ENCODE data around the gene FMC1. TPM values are rescaled to one million over a fixed set of nuclear protein-coding genes. Genes with fewer than 3 reads are reported as not detected.

FMC1 gene, protein sequence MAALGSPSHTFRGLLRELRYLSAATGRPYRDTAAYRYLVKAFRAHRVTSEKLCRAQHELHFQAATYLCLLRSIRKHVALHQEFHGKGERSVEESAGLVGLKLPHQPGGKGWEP
- 3.1 and 9.2 TPM in 2 replicates for total RNA-seq

DNA sequence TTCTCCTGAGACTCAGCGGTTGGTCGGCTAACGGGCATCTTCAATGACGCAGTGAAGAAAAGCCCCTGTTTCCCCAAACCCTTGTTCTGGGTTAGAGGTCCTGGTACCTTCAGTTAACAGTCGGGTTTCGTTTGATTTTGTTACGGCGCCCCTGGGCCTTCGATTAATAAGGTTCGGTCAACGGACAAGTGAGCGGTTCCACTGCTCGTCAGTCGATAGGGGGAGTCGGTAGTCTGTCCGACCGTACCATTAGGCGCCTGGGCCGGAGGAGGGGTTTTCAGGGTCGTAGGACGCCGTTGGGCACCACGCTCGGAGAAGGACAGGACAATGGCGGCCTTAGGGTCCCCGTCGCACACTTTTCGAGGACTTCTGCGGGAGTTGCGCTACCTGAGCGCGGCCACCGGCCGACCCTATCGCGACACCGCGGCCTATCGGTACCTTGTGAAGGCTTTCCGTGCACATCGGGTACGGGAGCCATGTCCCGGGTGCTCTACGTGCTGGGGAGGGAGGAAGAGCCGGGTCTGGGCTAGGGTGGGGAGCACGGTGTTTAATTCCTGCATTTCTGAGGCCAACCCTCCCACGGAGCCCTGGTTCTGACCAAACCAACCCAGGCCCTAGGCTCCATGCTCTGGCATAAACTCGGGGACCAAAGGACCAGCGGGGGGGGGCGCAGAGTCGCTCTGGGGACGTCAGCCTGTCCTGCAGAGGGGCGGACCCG lies at the start of gene FMC1:
Gene FMC1, plus strand, starts transcription at position 280 of the 718 bp plus-strand sequence. Its CDS starts 48 bp downstream, at position 328.

DNA sequence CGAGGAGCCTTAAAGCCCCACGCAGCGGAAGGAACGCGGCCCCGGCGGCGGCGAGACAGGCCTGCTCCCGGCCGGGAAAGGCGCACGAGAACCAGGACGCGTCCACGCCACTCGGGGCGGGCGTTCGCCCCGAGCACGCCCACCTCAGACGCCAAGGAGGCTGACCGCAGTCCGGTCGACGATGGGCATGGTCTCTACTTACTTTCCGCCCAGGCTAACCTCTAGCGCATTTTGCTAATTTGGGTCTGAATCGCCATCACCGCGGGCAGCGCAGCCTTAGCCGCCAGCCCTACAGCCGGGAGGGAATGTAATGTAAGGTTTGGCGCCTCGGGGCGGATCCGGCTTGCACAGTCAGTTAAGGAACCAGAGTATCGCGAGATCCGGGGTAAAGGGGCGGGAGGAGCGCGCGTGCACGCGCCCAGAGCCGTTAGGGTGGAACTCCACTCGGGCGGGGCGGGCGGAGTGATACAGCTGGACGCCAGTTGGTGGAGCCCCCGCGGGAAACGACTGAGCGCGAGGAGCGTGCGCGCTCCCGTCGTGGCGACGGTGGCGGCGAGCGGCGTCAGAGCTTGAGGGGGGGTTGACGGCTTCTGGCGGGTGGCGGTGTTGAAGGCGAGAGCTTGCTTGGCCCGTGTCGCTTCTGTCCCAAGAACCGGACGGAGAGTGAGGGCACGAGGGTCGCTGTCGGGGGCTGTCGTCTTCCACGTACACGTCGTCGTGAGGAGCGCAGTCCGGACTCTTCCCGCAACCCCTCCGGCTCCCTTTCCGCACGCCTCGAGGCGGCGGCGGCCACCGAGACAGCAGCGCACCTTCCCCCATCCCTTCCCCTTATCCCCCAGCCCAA lies 18.5 kb downstream of the FMC1 start, which contains the start of gene LUC7L2:
Gene LUC7L2, plus strand, starts transcription at position 529 of the 844 bp plus-strand sequence. CDS start 368 bp downstream, outside the sequence.

Other genes with a start within 250 kb of the FMC1 start
- 17.1 and 30.5 TPM in 2 replicates for gene ZC3HAV1, start 231.6 kb upstream of the FMC1 start, total RNA-seq
- 7.2 and 10.8 TPM in 2 replicates for gene UBN2, start 110.1 kb upstream of the FMC1 start, total RNA-seq
- 75.5 and 85.0 TPM in 2 replicates for gene LUC7L2, start 18.6 kb downstream of the FMC1 start, total RNA-seq
- 2.4 and 4.5 TPM in 2 replicates for gene KLRG2, start 142.3 kb downstream of the FMC1 start, total RNA-seq
- not detected in 2 replicates for gene CLEC2L, start 182.3 kb downstream of the FMC1 start, total RNA-seq